ENCODE results near the gene SLC8B1.

DNA sequence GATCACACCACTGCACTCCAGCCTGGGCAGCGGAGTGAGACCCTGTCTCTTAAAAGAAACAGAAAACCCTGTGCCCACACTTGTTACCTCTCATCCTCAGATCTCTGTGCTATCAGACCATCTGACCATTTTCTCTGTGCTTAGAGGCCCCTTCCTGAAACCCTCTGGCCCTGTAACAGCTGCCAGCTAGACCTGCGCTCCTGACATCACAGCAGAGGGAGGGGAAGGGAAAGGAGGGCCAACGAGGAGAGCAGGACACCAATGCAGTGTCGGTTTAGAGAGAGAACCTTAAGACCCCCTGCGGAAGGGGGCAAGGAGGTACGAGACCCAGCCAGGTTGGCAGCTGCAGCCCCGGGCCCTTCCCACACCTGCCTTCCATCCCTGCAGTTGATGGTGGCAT lies 42.4 kb downstream of the SLC8B1 start:
- TF ChIP-seq CTCF (IDR thresholded peaks at IDR 0.05; ENCODE audit: low read length) (no peak), EZH2 (IDR thresholded peaks at IDR 0.05; ENCODE audit: borderline replicate concordance, low read length) (no peak)
